Measurements from ENCODE around the gene UCP1. TPM values are rescaled to one million over a fixed set of nuclear protein-coding genes. Genes with fewer than 3 reads are reported as not detected.

Gene UCP1
- total RNA-seq, 2 experiments from 2014 or later = not detected

GRCh38 chr4:140575489-140575888 is 6.7 kb upstream of the UCP1 start:
- DNase-seq = no peak
- ChIA-PET POLR2A (no interaction called here), CTCF (no interaction called here)
- no peak overlapping the region for H3K4me3 Mint-ChIP-seq
- H3K4me1 Mint-ChIP-seq (ENCODE audit: low read depth) = no peaks in the 10 kb centered on the region
- no peak for ATAC-seq
- intact Hi-C loops (cut with micrococcal nuclease) = no loop called here
- TF ChIP-seq CTCF (IDR thresholded peaks at IDR 0.05) = no peak
- H3K27ac Mint-ChIP-seq = no peak overlapping the region
- peaks cover 64% of the 10 kb centered on the region for H3K27me3 Mint-ChIP-seq
- peaks cover 2% of the 10 kb centered on the region for H3K36me3 Mint-ChIP-seq (ENCODE audit: low read depth)
- H3K9me3 Mint-ChIP-seq = peaks cover 11% of the 10 kb centered on the region

GRCh38 chr4:140571620-140572019 is 2.9 kb upstream of the UCP1 start:
- no peak for DNase-seq
- ChIA-PET CTCF (no interaction called here), POLR2A (no interaction called here)
- TF ChIP-seq CTCF (IDR thresholded peaks at IDR 0.05) = no peak
- H3K27me3 Mint-ChIP-seq = peaks cover 69% of the 10 kb centered on the region
- peaks cover 12% of the 10 kb centered on the region for H3K9me3 Mint-ChIP-seq
- peaks cover 3% of the 10 kb centered on the region for H3K36me3 Mint-ChIP-seq (ENCODE audit: low read depth)
- peaks cover 10% of the 10 kb centered on the region for H3K4me1 Mint-ChIP-seq (ENCODE audit: low read depth)
- no peak overlapping the region for H3K4me3 Mint-ChIP-seq
- intact Hi-C loops (cut with micrococcal nuclease) = no loop called here
- no peak for ATAC-seq
- no peak overlapping the region for H3K27ac Mint-ChIP-seq

- intact Hi-C loops (cut with micrococcal nuclease) = no loop called here
- Mint-ChIP-seq H3K36me3 (ENCODE audit: low read depth) (peaks cover 3% of the 10 kb centered on the region), H3K27ac (no peak overlapping the region), H3K27me3 (peaks cover 60% of the 10 kb centered on the region), H3K4me3 (peak overlapping the region; percentile 58), H3K9me3 (peaks cover 12% of the 10 kb centered on the region), H3K4me1 (ENCODE audit: low read depth) (peaks cover 10% of the 10 kb centered on the region)
- TF ChIP-seq CTCF (IDR thresholded peaks at IDR 0.05) = no peak
- POLR2A ChIA-PET = no interaction called here
- no peak for ATAC-seq
- no peak for DNase-seq
- CTCF ChIA-PET = no interaction called here
Measured at GRCh38 chr4:140569307-140569638, 512 bp upstream of the UCP1 start.

GRCh38 chr4:140559696-140560095 is 9.1 kb downstream of the UCP1 start:
- H3K27ac Mint-ChIP-seq = no peak overlapping the region
- ChIA-PET POLR2A (no interaction called here), CTCF (interaction anchor here (0.6 kb wide), 1 partner anchor 54 kb away, joined by 3 read pairs; no protein-coding TSS in a partner anchor)
- no peak for DNase-seq
- H3K4me1 Mint-ChIP-seq (ENCODE audit: low read depth) = peaks cover 19% of the 10 kb centered on the region
- peaks cover 25% of the 10 kb centered on the region for H3K27me3 Mint-ChIP-seq
- intact Hi-C loops (cut with micrococcal nuclease) = no loop called here
- no peak for ATAC-seq
- no peaks in the 10 kb centered on the region for H3K9me3 Mint-ChIP-seq
- H3K4me3 Mint-ChIP-seq = no peak overlapping the region
- H3K36me3 Mint-ChIP-seq (ENCODE audit: low read depth) = no peaks in the 10 kb centered on the region
- no peak for TF ChIP-seq CTCF (IDR thresholded peaks at IDR 0.05)

GRCh38 chr4:140557831-140558435 is 10.8 kb downstream of the UCP1 start:
- intact Hi-C loops (cut with micrococcal nuclease) = no loop called here
- Mint-ChIP-seq H3K36me3 (ENCODE audit: low read depth) (peaks cover 2% of the 10 kb centered on the region), H3K9me3 (no peaks in the 10 kb centered on the region), H3K4me1 (ENCODE audit: low read depth) (peaks cover 19% of the 10 kb centered on the region), H3K27ac (no peak overlapping the region), H3K27me3 (peaks cover 21% of the 10 kb centered on the region), H3K4me3 (no peak overlapping the region)
- no peak for TF ChIP-seq CTCF (IDR thresholded peaks at IDR 0.05)
- ATAC-seq = no peak
- POLR2A ChIA-PET = no interaction called here
- no peak for DNase-seq
- CTCF ChIA-PET = interaction anchor here (1.3 to 2.7 kb wide), 2 partner anchors 34 to 52 kb away, joined by 4 to 12 read pairs; partner anchors contain the start of gene ELMOD2
